ENCODE results near the gene NME3. TPM values are rescaled to one million over a fixed set of nuclear protein-coding genes. Genes with fewer than 3 reads are reported as not detected.

NME3 gene
- total and polyA plus RNA-seq, 2 of the 4 experiments (the other 2 are of a cell fraction), result 12.7 to 41.2 TPM

GRCh38 chr16:1768061-1768766, 3.1 kb downstream of the NME3 start:
- no peak overlapping the region for H2BK15ac ChIP-seq (ENCODE audit: low read depth, low read length)
- H2AFZ ChIP-seq (replicated peaks; ENCODE audit: low read length, poor library complexity), result no peak overlapping the region
- peaks cover 7 to 27% of the 10 kb centered on the region in 2 experiments; a peak in 3 of 4 replicates for H3K79me1 ChIP-seq (ENCODE audit: low read depth in 1 of 2, low read length in 2 of 2)
- H3K4ac ChIP-seq (ENCODE audit: low read depth, low read length), result no peak overlapping the region
- H4K8ac ChIP-seq (ENCODE audit: low read depth in 2 of 2, low read length in 2 of 2), result no peak overlapping the region
- dilution Hi-C loops (cut with HindIII; ENCODE audit: low sequenced_read_pairs, unreplicated experiment) (no loop called here), in situ Hi-C loops (cut with MboI; ENCODE audit: low sequenced_read_pairs) (no loop called here), intact Hi-C loops (cut with micrococcal nuclease) (no loop called here)
- H3K18ac ChIP-seq (ENCODE audit: low read depth, low read length), result no peak overlapping the region
- 90% methylated on average over 31 of the region's 41 CpGs; no CpG with 5 or more reads in 1 of the 2 experiments for WGBS, 2 experiments (ENCODE audit: extremely low coverage in 2 of 2, insufficient read length in 1 of 2)
- no peak for DNase-seq
- H2BK120ac ChIP-seq (ENCODE audit: low read depth, low read length), result no peak overlapping the region
- H2AK9ac ChIP-seq (replicated peaks; ENCODE audit: low read depth, low read length, poor library complexity), result peak overlapping the region; percentile 65
- no peak overlapping the region for H3K4me3 ChIP-seq (ENCODE audit: insufficient read depth, low read depth, low read length)
- H4K5ac ChIP-seq (ENCODE audit: low read depth, low read length), result no peak overlapping the region
- H3K36me3 ChIP-seq (ENCODE audit: control insufficient read depth, insufficient read depth, low read length), result peaks cover 57% of the 10 kb centered on the region
- no peak overlapping the region for H2BK5ac ChIP-seq (ENCODE audit: low read depth, low read length, poor library complexity, severe bottlenecking)
- CTCF ChIA-PET, result no interaction called here
- H3K4me1 ChIP-seq (ENCODE audit: control insufficient read depth, insufficient read depth, low read length), result peaks cover 5% of the 10 kb centered on the region
- BruUV-seq (replicated peaks), result no TSS peak
- no peak overlapping the region for H3K23ac ChIP-seq (ENCODE audit: low read depth, low read length)
- peaks cover 22% of the 10 kb centered on the region for H4K20me1 ChIP-seq (ENCODE audit: insufficient read depth, low read length)
- POLR2A ChIA-PET (ENCODE audit: unreplicated experiment), result no interaction called here
- no peak overlapping the region for H3K56ac ChIP-seq (ENCODE audit: extremely low read depth, insufficient read depth, low read length)
- H3K9ac ChIP-seq (ENCODE audit: low read depth, low read length), result no peak overlapping the region
- H4K91ac ChIP-seq (ENCODE audit: insufficient read depth, low read depth, low read length), result no peak overlapping the region
- no peak overlapping the region for H3K14ac ChIP-seq (replicated peaks; ENCODE audit: low read depth, low read length)
- H3K27me3 ChIP-seq (ENCODE audit: control insufficient read depth, insufficient read depth, low read length), result no peaks in the 10 kb centered on the region
- no peak overlapping the region for H3K4me2 ChIP-seq (ENCODE audit: low read depth, low read length)
- TF ChIP-seq, protein P1, sequence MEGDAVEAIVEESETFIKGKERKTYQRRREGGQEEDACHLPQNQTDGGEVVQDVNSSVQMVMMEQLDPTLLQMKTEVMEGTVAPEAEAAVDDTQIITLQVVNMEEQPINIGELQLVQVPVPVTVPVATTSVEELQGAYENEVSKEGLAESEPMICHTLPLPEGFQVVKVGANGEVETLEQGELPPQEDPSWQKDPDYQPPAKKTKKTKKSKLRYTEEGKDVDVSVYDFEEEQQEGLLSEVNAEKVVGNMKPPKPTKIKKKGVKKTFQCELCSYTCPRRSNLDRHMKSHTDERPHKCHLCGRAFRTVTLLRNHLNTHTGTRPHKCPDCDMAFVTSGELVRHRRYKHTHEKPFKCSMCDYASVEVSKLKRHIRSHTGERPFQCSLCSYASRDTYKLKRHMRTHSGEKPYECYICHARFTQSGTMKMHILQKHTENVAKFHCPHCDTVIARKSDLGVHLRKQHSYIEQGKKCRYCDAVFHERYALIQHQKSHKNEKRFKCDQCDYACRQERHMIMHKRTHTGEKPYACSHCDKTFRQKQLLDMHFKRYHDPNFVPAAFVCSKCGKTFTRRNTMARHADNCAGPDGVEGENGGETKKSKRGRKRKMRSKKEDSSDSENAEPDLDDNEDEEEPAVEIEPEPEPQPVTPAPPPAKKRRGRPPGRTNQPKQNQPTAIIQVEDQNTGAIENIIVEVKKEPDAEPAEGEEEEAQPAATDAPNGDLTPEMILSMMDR (conservative IDR thresholded peaks at IDR 0.05; ENCODE audit: low read depth, low read length), result no peak
- TF ChIP-seq RAD21 (IDR thresholded peaks at IDR 0.05; ENCODE audit: low read length), result no peak
- no peak for TF ChIP-seq RFX5 (IDR thresholded peaks at IDR 0.05; ENCODE audit: low read depth, low read length)
- no peak for TF ChIP-seq MAFK (IDR thresholded peaks at IDR 0.05; ENCODE audit: low read depth, low read length)
- no peak for TF ChIP-seq MXI1 (IDR thresholded peaks at IDR 0.05; ENCODE audit: borderline replicate concordance, low read depth, low read length)
- TF ChIP-seq RCOR1 (IDR thresholded peaks at IDR 0.05; ENCODE audit: insufficient replicate concordance, low read length), result no peak
- no peak overlapping the region for H3K27ac ChIP-seq (ENCODE audit: insufficient read depth, low read length)
- H2BK20ac ChIP-seq (ENCODE audit: low read depth, low read length), result no peak overlapping the region
- H2AK5ac ChIP-seq (ENCODE audit: low read depth, low read length), result no peak overlapping the region
- no peaks in the 10 kb centered on the region for H3K9me1 ChIP-seq (ENCODE audit: insufficient read depth, low read length)
- no peak for ATAC-seq (ENCODE audit: low read depth)
- no peaks in the 10 kb centered on the region for H3K9me3 ChIP-seq (ENCODE audit: control insufficient read depth, insufficient read depth, low read length)
